ENCODE results near the gene VPS13D.

The VPS13D gene

DNA sequence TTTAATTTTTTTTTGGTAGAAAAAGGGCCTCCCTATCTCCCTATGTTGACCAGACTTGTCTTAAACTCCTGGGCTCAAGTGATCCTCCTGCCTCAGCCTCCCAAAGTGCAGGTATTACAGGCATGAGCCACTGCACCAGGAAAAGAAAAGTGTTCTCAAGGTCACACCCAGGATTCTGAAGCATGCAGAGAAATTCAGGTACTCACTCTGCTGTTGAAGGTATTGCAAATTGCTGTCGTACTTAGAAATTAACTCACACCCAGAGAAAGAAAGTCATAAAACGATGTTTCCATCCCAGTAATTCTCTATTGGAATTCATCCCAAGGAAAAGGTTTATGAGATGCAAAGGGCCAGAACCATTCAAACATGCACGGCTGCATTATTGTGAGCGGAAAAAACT lies 314.5 kb downstream of the VPS13D start:
- DNase-seq: no peak

DNA sequence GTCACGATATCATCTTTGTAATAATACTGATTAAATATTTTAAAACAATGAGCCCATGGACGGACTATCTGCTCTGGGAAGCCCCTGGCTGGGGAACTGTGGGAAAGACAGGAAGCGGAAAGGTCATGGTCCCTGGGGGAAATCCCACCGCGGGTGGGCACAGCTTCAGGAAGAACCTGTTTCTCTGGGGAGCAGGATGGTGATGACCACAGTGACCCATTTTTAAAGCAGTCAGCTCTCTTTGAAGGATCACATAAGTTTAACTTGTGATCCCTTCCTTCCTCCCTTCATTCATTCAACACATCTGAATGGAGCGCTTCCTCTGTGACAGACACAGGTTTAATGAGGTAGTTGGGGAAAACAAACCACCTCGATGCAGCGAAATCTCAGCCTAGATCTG lies 315.2 kb downstream of the VPS13D start:
- no peak for DNase-seq

DNA sequence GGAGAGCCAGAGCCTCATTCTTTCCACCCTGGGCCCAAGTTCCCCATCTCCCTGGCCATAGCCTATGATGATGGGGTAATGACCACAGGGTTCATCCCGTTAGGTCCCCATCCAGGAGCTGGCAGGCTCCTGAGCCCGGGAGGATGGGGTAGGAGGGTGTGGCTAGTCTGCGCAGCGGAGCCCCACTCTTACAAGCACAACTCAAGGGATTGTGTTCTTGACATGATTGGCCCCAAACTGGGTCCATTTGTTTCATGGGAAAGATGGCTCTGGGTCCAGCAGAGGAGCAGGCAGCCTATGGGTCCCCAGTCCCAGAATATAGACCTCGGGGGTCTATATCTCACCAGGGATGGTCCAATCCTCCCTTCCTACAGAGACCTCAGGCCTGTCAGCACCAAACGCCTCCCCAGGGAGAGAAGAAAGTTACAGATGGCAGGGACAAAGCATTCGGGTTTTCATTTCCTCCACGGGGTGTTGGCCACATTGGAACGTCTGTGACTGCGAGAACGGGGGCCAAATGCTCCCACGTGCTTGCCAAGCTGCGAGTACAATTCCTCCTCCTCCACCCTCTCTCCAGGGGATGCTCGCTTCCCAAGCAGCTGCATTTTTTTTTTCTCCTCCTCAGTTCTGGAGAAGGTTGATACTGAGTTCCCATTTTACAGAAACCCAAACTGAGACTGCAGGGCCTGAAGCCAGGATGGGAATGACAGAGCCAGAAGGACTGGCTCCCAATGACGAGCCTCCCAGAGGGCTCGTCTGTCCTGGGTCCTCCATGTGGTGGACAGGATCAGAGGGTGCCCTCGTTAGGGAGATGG lies 317.1 kb downstream of the VPS13D start:
- no peak for DNase-seq

DNA sequence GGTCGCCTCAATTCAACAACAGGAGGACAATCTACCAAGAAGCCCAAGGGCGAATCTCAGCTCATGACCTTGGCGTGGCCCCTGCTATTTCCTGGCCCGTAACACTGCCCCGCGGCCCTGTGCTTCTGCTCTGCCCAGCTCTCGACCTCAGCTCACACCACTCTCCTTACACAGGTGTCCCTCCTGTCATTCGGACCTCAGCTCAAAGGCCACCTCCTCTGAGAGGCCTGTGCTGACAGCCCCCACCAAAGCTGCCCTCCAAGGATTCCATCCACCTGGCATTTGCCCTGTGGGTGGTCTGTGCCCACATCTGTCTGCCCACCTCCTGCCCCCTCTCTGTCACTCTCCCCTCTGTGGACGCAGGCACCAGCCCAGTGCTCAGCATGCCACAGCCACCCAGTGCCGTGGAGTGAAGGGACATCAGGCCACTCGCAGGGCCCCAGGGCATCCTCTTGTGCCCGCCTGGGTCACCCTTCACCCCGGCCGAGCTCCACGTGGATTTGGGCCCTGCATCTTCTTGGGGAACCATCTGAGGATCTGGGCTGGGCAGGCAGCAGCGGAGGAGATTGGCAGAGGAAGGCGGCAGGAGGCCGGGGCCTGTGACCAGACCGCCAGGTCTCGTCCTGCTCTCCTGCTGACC lies 317.9 kb downstream of the VPS13D start:
- no peak for DNase-seq

DNA sequence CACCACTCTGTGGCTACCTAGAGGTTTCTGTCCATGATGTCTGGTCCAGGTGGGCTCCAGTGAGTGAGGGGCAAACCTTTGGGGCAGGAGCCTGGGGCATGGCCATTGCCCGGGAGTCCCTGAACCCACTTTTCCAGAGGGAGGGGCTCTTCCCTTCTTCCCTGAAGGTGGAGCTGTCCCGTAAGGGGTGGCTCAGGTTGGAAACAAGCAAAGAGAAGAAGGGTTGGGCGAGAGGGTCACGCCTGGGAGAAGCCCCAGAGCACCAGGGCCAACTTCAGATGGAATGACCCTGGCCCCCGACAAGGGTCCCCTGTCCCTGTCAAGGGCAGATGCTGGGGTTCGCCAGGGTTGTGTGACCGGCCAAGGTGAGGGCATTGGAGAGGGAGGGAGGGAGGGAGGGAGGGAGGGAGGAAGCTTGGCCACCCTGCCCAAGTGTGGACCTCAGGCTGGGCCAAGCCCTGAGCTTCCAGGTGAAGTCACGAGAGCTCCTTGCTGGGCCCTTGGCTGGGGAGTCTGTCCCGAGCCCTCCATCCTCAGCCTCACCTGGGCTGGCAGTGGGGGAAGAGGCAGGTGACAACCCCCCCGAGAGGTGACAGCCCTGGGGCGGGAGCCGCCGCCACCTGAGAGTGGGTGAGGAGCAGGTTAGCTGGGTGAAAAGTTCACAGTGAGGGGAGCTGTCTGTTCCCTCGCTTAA lies 318.6 kb downstream of the VPS13D start:
- DNase-seq: no peak

DNA sequence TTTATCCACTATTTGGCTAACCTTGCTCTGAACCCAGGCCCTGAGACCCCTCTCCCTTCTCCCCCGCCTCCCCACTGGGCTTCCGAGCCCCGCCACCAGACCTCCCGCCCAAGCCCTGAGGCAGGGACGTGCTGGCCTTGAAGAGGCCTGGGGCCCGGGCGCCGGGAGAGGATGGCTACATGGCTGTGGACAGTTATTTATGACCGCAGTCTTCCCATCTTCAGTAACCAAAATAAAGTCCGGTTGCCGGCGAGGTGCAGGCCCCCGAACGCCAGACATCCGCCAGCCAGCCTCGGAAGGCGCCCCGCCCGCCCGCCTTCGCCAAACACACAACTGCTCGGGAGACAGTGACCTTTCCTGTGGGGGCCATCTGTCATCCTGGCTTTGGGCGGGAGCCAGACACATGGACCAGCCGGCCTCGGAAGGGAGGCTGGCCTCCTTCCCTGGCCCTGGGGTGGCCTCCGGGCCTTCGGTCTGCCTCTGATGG lies 319.2 kb downstream of the VPS13D start:
- DNase-seq: no peak

DNA sequence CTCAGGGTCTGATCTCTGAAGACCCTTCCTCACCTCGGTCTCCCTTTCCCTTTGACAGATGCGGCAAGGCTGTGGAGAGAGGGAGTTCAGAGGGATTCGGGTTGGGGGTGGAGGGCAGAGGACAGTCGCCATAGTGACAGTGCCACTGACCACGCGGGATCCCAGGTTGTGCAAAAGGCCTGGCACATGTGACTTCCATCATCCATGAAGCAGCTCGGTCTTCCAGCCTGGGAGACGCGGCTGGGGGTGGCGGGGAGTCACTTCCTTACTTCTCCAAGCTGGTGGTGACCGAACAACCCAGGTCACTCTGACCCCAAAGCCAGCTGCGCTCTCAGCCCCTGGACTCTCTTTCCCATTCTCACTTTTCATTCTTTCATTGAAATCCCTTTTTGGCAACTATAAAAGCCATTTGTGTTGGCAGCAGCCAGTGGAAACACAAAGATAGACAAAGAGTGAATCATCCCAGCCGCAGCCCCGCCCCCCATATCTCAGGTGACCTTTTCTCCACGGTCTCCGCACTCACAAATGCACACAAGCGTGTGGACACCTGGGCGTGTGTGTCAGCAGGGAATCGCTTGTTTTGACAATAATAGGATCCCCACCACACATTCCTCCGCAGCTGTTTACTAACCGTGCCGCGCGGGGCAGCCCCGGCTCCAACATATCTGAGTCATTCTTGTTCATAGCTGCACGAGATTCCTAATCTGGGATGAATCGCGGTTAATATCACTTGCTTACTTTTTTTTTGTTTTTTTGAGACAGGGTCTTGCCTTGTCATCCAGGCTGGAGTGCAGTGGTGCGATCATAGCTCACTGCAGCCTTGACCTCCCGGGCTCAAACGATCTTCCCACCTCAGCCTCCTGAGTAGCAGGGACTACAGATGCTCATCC lies 319.9 kb downstream of the VPS13D start:
- peak in 1 of 2 donors; percentile 48 for DNase-seq

DNA sequence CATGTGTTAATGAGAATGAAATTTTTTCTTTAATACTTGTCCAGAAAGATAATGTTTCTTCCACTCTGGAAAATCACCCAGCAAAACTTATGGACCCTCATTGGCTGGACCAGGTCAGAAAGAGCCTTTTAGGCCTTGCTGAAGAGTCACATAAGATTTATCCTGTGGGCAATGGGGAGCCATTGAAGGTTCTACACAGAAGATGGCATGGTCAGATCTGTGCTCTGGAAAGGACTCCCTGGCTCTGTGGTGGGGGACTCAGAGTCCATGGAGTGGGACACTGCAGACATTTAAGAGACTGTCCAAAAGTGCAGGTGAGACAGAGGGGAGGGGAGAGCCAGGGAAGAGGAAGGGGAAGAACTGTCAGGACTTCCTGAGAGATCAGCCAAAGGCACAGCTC lies 321.8 kb downstream of the VPS13D start:
- no peak for DNase-seq

DNA sequence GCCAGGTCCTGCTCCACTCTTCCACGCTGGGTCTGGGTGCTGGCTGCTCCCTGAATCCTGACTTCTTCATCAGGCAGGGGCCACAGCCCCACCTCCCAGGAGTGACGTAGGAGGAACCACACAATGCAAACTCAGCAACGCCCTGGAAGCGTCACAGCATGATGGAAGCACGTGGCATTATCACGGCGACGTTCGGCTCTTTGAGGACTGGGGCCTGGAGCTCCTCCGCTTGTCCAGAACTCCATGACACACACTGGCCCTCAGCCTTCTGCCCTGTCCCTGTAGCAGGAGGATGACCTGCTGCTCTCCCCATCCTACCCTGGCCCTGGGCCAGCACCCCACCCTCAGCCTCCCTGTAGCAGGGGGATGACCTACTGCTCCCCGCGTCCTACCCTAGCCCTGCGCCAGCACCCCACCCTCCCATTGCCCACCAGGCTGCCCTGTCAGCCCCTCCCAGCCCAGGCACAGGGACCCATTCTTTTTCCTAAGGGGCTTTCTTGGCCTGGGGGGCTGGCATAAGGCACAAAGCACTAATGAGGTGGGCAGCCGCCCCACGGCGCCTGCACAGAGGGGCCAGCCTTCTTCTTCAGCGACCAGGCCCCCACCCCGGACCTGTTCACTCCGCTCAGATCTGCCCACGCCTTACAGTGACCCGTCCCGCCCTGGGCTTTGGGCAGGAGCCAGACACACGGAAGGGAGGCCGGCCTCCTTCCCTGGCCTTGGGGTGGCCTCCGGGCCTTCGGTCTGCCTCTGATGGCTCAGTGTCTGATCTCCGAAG lies 322.5 kb downstream of the VPS13D start:
- no peak for DNase-seq

DNA sequence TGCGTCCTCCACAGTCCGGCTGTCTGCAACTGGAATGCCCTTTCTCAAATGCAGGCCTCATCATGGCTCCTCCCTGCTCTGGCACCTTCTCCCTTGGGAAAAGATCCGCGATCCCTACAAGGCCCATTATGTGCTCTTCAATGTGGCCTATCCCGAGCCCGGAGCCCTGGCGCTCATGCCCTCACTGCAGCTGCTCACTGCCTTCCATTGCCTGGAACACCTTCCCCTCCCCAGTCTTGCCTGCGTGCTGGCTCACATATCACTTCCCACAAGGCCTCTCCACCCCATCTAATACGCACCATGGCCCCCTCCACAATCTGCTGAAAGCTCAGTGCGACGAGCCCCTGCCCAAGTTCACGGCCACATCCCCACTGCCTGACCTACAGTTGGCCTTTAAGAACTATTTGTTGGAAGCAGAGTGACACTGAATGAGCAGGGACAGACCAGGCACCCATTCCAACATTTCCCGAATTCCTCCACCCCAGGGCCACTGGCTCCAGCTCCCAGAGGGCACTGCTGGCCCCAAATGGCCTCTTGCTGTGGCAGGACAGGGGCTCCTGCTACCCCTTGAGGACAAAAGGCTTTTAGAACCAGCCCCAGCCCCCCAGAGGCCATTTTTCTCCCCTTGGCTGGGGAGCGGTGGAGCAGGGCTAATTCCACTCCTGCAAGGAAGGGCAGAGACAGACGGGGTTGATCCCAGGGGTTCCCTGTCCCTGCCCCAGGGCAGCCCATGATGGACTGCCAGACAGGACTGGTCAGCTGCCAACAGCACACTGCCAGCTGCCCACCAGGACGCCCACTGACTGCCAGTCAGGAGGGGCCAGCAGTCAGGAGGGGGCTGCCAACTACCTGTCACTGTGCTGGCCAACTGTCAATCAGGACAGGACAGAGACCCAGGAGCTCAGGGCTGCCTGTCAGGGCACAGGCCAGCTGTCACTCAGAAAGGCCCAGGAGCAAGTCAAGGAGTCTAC lies 323.4 kb downstream of the VPS13D start:
- no peak for DNase-seq

DNA sequence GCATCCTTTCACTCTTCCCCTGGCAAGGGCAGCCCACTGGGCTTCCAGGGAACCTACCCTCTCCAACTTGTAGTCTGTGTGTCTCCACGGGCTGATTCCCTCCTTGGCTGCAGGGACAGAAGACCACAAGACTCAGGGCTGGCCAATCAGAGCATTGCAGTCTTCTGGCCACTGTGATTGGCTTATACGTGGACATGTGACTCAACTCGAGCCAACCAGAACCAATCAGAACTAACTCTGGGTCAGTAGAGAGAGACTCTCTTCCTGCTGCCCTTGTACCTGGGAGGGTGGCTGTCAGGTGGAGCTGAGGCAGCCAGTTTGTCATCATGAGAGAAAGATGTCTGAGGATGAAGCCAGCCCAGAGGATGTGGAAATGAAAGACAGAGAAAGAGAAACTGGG lies 324.1 kb downstream of the VPS13D start:
- DNase-seq: no peak

DNA sequence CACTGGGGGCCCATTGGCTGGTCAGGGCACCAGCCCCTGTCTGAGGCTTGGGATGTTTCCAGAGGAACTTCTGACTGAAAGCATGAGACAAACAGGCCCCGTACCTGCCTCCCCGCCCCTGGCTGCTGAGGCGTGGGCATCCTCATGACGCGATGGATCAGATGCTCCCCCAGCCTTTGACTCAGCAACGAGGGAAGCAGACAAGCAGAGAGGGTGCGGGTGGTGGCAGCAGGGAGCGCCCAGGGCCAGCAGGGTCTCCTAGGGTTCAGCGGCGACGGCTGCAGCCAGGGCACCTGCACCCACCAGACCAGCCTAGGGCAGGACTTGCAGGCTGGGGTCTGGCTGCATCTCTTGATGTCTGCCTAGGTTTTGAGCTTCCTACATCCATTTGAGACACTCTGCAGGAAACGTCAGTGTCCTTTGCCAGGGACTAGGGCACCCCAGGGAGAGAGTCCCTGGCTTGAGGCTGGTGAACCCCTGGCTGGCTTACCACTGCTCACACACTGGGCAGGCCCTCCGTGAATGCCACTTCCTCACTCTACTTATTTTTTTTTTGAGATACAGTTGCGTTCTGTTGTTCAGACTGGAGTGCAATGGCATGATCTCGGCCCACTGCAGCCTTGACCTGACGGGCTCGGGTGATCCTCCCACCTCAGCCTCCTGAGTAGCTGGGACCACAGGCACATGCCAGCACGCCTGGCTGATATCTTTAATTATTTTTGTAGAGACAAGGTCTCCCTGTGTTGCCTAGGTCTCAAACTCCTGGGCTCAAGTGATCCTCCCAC lies 324.9 kb downstream of the VPS13D start:
- no peak for DNase-seq

DNA sequence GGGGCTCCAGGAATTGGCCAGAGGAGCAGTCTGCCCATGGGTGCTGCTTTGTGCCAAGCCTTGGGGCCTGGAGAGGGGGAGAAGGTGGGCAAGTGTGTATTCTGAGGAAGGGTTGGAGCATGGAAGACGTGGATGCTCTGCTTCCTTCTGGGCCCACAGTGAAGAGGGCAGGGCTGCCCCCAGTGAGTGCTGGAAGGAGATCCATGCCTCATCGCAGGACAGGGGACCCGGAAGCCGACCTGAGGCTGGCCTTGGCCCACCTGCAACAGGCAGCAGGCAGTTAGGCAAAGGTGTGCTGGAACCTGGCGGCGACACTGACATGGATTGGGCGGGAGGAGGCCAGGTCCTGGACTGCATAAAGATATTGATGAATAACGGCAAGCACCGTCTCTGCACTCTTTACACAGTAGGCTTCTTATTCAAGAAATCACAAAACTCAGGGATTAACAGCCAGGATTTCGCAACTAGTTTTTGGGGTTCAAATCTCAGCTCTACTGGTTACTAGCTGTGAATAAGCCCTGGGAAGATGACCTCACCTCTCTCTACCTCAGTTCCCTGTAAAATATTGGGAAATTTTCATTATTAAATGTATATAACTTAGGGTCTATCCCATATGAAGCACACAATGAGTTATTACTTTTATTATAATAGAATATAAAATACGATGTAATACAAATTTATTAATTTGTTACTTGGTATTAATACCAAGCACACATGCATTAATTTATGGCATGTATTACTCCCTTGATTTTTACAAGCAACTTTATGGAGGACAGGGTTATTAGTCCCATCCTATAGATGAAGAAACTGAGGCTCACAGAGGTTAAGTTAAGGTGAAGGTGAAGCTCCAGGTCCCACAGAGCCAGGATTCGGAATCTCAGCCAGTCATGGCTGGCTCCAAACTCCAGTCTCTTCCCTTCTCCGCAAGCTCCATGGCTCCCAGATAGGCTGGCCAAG lies 325.9 kb downstream of the VPS13D start:
- no peak for DNase-seq

DNA sequence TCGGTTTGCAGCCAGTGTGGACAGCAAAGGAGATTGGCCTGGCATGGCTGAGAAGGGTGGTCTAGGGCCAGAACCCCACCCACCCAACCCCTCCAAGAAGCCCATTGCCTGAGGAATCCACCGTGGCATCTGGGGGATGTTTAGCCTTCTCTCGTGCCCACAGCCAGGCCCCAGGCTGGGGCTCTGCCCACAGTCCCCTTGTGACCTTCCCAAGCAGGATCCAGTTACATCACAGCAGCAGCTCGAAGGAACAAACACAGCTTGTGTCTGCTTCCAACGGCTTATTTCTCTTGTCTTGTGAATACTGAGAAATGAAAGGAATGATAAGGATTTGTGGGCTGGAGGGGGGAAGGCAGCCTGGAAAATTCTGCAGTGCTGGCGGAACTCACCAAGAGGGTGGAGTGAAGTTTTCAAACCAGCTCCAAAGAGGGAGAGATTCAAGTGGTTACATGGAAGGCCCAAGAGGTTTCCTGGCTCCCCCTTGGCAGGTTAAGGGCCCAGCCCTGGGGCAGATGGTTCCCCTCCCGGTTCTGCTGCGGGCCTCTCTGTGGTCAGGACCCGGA lies 326.6 kb downstream of the VPS13D start:
- no peak for DNase-seq

DNA sequence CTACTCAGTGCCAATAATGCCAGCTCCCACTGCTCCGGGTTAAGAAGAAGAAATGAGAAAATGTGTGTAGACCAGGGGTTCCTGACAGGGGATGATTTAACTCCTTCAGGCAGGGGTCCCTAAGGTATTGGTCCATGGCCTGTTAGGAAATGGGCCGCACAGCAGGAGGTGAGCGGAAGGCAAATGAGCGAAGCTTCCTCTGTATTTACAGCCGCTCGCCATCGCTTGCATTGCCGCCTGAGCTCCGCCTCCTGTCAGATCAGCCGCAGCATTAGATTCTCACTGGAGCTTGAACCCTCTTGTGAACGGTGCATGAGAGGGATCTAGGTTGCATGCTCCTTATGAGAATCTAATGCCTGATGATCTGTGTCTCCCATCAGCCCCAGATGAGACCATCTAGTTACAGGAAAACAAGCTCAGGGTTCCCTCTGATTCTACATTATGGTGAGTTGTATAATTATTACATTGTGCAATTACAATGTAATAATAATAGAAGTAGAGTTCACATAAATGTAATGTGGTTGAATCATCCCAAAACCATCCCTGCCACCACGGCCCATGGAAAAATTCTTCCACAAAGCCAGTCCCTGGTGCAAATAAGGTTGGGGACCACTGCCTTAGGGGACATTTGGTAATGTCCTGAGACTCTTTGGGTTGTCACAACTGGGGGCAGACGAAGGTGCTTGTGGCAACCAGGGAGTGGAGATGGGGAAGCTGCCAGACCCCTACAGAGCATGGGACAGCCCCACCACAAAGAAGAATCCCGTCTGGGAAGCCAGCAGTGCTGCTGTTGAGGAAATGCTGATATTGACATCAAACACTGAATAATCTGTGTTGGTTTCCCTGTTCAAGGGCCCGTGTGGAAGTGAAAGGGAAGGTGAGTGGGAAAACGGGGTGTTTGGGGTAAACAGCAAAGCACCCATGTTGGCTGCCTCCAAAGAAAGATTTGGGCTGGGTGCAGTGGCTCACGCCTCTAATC lies 327.4 kb downstream of the VPS13D start:
- no peak for DNase-seq

DNA sequence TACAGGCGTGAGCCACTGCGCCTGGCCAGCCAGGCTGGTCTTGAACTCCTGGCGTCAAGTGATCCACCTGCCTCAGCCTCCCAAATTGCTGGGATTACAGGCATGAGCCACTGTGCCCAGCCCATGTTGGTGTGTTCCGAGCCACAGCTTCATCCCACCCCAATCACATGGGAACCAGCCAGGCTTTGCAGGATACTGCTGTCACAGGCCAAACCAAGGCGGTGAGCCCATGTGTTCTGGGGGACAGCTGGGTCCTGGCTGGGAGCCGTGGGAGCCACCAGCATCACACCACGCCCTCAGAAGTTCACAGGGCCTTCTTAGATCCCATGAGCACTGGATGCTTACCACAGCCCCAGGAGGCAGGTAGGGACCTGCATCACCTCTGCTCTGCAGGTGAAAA lies 331.3 kb downstream of the VPS13D start:
- DNase-seq: no peak

Data from stimulated activated CD4-positive, alpha-beta T cell treated with anti-CD3 and anti-CD28 coated beads, Interleukin-2, amount 100 ng/mL, for 24 hours (primary cell).